Right cardiac atrium (tissue), 5 donors: ENCODE measurements around the gene SMOC1. TPM values are rescaled to one million over a fixed set of nuclear protein-coding genes. Genes with fewer than 3 reads are reported as not detected.
A peak's percentile ranks its signal among the peaks of the same experiment; 100 is the strongest.

Source experiments
- ATAC-seq, 2 donors: fragments of 200-7000 bp; cut with Tn5 transposase; one replicate each; pipeline versions ENCODE4 v1.8.0 to v1.9.1; 2020; ENCODE audit warnings: moderate library complexity in 2 of 2, mild to moderate bottlenecking in 1 of 2
- DNase-seq, 3 donors: peaks; one replicate each; pipeline ENCODE4 v3.0.0-alpha.2; 2020
- H3K27ac ChIP-seq: one replicate; pipeline ENCODE4 v1.5.1; 2013; ENCODE audit warnings: mild to moderate bottlenecking, low read length, control low read depth, moderate library complexity
- H3K27me3 ChIP-seq: one replicate; pipeline ENCODE4 v1.6.1; 2013; ENCODE audit not compliant: control insufficient read depth, insufficient read depth
- H3K4me1 ChIP-seq: one replicate; pipeline ENCODE4 v1.6.1; 2013; ENCODE audit warnings: low read length; ENCODE audit not compliant: control insufficient read depth, insufficient read depth
- H3K4me3 ChIP-seq: one replicate; pipeline ENCODE4 v1.5.1; 2013; ENCODE audit warnings: low read length, control low read depth
- H3K9me3 ChIP-seq: one replicate; pipeline ENCODE4 v1.6.1; 2013; ENCODE audit warnings: low read length; ENCODE audit not compliant: control insufficient read depth
- WGBS: extraction: QIAGEN DNeasy Blood & Tissue Kit; methylation state at CpG from one replicate; pipeline ENCODE4 v1.1.7; 2013; 5-methylcytosine and 5-hydroxymethylcytosine counted together
- intact Hi-C, 4 donors: fragments of 100-400 bp; cut with DNase I; formaldehyde crosslinking; loops; one replicate each; pipeline versions ENCODE4 v1.11.0 to v1.14.0; 2022 to 2023
- polyA plus RNA-seq: library from polyadenylated mRNA; stranded (reverse); fragments of 200-250 nt; gene quantifications from one replicate; pipeline ENCODE4 v1.2.3, GENCODE V29; 2013
- total RNA-seq, 4 donors: library from RNA; stranded (reverse); fragmentation: NEBNext Ultra II Directional; extraction: Animal tissue kit (Norgen Biotek cat#: 25700); gene quantifications; one replicate each; pipeline ENCODE4 v1.2.1, GENCODE V29; 2021
- donor health status: healthy with polysubstance abuse.
- donor health status: DM: no; HTN: yes; CAD: no.
- donor health status: DM: no; HTN: no; CAD: no.
- donor health status: DM: no; HTN: yes; CAD: no; lungs with severe emphysema.
- donor health status: DM: yes; HTN: yes; CAD: no.

The SMOC1 gene
- total and polyA plus RNA-seq, 5 donors: 13.4 to 37.0 (median 23.2) TPM

DNA sequence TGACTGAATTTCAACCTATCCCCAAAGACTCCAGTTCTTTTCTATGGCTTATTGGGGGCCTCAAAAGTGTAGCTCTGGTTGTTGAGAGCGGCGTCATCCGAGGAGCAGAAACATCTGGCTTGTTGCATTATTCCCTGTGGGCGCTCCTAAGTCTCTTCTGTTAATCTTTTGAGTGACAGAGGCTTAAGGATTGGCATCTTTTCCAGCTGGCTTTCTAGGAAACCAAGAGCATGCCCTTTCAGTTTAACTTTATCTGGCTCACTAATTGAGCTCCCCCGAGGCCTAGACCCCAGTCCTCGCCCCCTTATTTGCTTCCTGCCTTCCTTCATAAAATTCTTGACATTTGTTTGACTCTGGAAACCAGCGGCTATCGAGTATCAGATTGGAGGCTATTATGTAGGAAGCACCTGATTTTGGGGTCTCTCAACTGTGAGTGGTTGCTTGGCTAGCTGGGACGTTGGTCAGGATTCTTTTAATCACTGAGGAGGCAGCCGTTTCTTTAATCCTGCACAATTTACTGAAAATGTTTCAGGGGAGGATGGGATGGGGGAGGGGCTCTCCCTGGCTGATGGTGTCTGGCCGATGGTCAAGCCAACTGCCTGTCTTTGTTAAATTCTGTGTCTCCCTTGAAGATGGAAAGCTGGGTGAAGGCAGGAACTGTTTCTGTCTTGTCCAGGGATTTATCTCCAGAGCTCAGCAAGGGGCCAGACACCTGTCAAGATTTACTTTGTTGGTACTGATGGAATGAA, 3.1 kb downstream of the SMOC1 start:
- Histone ChIP-seq H3K27ac (no peak overlapping the region), H3K9me3 (no peaks in the 10 kb centered on the region), H3K4me1 (no peaks in the 10 kb centered on the region), H3K4me3 (no peak overlapping the region), H3K27me3 (peaks cover 3% of the 10 kb centered on the region)
- intact Hi-C loops: no loop called here
- WGBS: 30% methylated on average over 11 of the region's 11 CpGs
- ATAC-seq: no peak
- DNase-seq: no peak

DNA sequence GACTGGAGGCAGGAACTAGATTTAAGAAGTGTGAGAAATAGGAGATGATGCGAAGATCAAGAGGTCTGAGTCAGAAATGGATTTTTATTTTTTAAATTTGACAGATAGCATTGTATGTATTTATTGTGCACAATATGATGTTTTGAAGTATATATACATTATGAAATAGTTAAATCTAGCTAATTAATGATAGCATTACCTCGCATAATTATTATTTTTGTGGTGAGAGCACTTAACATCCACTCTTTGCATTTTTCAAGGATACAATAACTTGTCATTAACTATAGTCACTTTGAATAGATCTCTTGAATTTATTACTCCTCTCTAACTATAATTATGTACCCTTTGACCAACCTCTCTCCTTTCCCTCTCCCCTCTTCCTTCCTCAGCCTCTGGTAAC, 3.7 kb downstream of the SMOC1 start:
- no peaks in the 10 kb centered on the region for H3K9me3 ChIP-seq
- H3K27me3 ChIP-seq: peaks cover 3% of the 10 kb centered on the region
- no peak overlapping the region for H3K4me3 ChIP-seq
- H3K4me1 ChIP-seq: no peaks in the 10 kb centered on the region
- 88% methylated on average over 2 of the region's 2 CpGs for WGBS
- intact Hi-C loops: no loop called here
- no peak for ATAC-seq
- no peak overlapping the region for H3K27ac ChIP-seq
- no peak for DNase-seq

DNA sequence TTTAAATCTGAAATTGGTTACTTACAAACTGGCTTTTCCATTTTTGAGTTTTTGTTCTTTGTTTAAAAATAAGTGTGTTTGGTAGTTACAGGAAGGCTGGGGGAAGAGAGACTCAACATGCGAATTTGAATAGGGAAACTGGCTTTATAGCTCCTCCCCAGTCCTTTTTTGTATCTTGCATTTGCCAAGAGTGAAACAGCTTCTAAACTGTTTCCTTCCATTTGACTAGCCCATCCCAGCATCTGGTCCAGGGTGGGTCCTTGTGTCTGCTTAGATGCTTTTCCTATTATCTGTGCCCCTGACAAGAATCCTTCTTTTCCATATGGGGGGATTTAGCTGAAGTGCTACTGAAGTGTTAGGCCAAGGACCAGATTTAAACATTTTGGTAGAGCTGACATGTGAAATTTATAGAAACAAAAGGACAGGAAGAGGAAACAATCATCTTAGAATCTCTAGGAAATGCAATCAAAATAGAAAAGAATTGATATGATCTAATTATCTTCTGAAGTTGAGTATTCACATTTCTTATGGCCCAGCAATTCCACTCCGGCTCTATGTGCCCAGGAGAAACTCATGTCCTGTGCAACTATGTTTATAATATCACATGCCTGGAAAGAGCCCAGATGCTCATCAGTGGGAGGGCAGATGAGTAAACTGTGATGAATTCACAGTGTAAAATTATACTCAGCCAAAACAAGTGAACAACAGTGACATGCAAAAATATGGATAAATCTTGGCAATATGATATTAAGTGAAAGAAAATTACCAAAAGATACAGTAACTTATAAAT, 7.4 kb downstream of the SMOC1 start:
- Histone ChIP-seq H3K4me3 (no peak overlapping the region), H3K27me3 (peaks cover 3% of the 10 kb centered on the region), H3K4me1 (no peaks in the 10 kb centered on the region), H3K27ac (no peak overlapping the region), H3K9me3 (peaks cover 2% of the 10 kb centered on the region)
- ATAC-seq (no peak), DNase-seq (no peak)
- intact Hi-C loops: no loop called here
- WGBS: 71% methylated on average over 2 of the region's 2 CpGs

DNA sequence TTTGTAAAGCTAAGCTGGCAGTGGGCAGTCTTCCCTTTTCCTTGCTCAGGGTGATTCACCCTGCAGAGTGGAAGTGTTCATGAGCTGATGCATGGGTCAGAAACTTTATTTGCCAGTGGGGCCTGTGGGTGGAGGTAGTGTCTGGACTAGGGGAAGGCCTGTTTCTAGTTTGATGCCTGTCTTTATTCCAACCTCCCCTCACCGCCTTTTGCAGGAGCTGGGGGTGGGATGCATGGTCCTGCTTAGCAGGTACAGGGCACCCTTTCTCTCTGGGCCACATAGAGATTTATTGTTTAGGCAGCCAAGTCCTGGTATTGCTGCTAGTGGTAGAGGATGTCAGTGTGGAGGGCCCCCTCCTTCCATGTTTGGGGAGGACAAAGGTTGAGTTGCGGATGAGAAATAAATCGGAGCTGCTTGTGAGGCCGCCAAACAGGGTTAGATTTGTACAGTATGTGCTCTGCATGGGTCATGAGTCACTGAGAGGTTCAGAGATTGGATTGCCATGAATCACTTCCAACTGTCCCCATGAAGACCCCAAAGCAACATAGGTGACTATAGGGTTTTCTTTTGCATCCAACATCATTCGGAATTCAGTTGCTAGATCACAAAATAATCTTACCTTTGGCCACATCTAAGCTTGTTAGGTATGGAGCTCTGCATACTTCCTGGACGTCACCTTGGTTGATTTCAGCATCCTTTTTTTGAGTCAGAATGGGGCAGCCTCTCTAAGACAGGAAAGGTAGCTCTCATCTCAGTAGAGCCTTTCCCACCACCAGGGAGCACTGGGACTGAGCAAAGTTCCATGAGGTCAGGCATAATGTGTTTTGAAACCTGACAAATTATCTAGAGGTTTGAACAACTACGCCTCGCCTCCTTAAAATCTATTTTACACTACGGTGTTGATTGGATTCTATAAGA, 8.8 kb downstream of the SMOC1 start:
- Histone ChIP-seq H3K4me1 (no peaks in the 10 kb centered on the region), H3K27me3 (no peaks in the 10 kb centered on the region), H3K4me3 (no peak overlapping the region), H3K9me3 (peaks cover 2% of the 10 kb centered on the region), H3K27ac (no peak overlapping the region)
- no peak for ATAC-seq
- 70% methylated on average over 9 of the region's 9 CpGs for WGBS
- intact Hi-C loops: no loop called here
- no peak for DNase-seq

DNA sequence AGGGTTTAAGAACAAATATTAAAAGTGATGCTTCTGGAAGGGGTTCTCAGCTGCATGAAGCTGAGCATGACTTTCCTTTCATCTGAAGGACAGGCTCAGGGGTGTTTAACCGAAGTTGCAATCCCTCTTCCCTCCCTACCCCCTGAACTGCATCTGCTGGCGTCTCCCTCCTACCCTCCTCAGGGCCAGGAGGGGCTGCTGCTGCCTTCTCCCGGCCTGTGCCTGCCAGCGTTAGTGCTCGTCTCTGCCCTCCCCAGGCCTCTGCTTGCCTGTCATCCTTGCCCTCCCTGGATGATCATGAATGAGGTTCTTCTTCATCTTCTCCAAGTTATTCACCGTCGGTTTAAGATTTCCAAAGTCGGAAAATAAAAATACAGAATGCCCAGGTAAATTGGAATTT, 12.2 kb downstream of the SMOC1 start:
- Histone ChIP-seq H3K27me3 (no peaks in the 10 kb centered on the region), H3K9me3 (peaks cover 7% of the 10 kb centered on the region), H3K4me1 (no peaks in the 10 kb centered on the region), H3K4me3 (no peak overlapping the region), H3K27ac (no peak overlapping the region)
- intact Hi-C loops: no loop called here
- WGBS: 50% methylated on average over 8 of the region's 8 CpGs
- ATAC-seq (no peak), DNase-seq (no peak)

DNA sequence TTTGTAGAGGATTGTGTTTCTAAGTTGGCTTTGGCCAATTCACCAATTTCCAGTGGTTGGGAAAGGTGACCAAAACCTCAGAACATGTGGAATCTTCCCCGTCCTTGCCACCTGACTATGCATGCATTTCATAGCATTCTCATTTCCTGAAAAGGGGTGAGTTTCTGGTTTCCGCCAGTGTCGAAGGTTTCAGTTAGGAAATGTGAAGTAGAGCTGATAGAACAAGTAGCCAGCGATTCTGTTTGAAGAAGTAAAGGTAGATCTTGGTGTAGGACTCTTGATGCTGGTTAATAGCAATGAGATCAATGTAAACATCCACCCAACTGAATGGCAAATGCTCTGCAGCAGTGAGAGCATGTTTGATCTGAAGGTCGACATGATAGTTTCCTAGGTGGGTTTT, 15.9 kb downstream of the SMOC1 start:
- H3K27me3 ChIP-seq: no peaks in the 10 kb centered on the region
- H3K9me3 ChIP-seq: peaks cover 11% of the 10 kb centered on the region
- 76% methylated on average over 5 of the region's 5 CpGs for WGBS
- ATAC-seq: no peak
- no peaks in the 10 kb centered on the region for H3K4me1 ChIP-seq
- H3K4me3 ChIP-seq: no peak overlapping the region
- no peak for DNase-seq
- no peak overlapping the region for H3K27ac ChIP-seq
- intact Hi-C loops: no loop called here

DNA sequence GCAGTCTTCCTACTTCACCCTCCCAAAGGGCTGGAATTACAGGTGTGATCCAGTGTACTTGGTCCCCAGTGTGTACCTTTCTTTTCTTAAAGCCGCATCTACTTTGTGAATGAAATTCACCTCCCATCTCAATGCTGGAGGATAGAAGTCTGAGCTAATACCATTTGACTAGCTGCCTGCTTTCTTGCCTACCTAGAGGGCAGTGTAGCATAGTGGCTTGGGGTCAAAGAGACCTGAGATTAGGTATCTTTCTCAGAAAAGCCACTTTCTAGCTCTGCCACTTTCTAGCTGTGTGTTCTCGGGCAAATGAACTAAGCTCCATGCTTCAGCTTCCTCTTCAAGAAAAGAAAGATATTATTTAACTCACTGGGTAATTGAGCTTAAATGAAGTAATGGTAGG, 16.9 kb downstream of the SMOC1 start:
- intact Hi-C loops: no loop called here
- no peak for ATAC-seq
- Histone ChIP-seq H3K27ac (no peak overlapping the region), H3K27me3 (no peaks in the 10 kb centered on the region), H3K4me1 (no peaks in the 10 kb centered on the region), H3K9me3 (peaks cover 11% of the 10 kb centered on the region), H3K4me3 (no peak overlapping the region)
- no peak for DNase-seq
- WGBS: 92% methylated on average over 2 of the region's 2 CpGs

DNA sequence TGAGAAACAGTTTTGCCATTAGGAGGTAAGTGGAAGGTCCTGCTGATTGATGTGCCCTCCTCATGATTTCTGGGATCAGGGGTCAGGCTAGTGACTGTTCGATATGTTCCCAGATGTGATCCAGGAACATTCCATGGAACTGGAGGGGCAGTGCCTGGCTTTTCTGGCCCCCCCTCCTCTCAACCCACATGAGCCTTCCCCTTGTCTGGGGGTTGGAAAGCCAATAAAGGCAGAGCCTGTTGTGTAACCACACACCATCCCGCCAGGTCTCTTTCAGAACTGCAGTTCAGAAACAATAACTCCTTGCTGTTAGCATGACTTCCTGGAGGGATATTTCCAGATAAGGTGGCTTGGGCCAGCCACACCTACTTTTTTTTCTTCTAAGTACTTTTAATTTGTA, 17.8 kb downstream of the SMOC1 start:
- Histone ChIP-seq H3K9me3 (peaks cover 9% of the 10 kb centered on the region), H3K4me1 (no peaks in the 10 kb centered on the region), H3K4me3 (no peak overlapping the region), H3K27me3 (no peaks in the 10 kb centered on the region), H3K27ac (no peak overlapping the region)
- no peak for DNase-seq
- intact Hi-C loops: no loop called here
- 86% methylated on average over 2 of the region's 2 CpGs for WGBS
- ATAC-seq: no peak

DNA sequence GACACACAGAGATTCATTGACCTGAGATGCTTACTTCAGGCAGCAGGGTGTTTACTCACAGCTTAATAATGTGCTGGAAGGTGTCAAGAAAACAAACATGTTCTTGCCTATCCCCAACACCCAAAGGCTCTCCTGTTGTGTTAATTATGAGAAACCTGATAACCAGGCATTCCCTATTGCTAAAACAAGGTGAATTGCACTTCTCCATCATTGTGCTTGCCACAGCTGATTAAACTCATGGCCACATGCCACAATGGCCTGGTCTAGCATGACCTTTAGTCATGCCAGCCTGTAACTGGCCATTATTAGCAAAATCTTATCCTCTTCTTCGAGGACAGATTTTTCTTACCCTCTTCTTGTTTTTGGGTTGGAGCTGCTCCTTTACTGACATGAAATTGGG, 21.4 kb downstream of the SMOC1 start:
- H3K27ac ChIP-seq: no peak overlapping the region
- intact Hi-C loops: no loop called here
- 70% methylated on average over 1 of the region's 1 CpG for WGBS
- no peaks in the 10 kb centered on the region for H3K27me3 ChIP-seq
- no peak overlapping the region for H3K4me3 ChIP-seq
- peaks cover 7% of the 10 kb centered on the region for H3K9me3 ChIP-seq
- no peaks in the 10 kb centered on the region for H3K4me1 ChIP-seq
- no peak for DNase-seq
- no peak for ATAC-seq

DNA sequence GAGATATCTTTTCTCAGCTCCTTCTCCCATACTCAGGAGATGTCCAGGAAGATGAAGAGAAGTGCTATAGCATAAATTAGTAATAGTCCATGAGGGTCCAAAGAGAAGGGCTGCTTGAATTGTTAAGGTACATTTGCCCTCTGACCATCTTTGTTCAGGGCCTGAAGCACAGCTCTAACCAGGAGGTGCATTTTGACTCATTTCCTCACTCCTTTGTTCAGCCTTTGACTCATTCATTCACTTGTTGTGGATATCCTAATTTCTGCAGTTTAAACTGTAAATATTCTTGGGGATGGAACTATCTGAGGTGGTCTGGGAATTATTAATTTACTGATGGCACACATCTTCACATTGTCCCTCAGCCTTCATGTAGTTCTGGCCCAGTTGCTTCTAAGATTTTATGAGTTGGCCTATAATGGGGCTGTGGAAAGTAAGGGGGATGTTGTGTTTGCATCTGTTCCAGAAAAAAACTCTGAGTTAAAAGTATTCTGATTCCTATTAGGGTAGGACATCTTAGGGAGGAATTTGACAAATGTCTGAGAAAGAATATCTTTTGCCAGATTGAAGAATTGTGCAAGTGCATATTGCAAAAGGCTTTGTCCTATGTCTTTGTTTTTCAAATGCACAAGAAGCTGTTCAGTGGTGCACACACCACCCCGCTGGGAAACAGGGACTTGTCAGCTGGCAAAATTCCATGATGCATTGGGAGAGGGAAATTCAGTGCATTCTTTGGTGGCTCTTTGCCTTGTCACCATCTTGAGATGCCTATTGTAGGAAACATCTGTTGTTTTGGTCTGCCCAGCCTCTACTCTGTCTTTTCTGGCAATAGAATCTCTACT, 22.1 kb downstream of the SMOC1 start:
- H3K9me3 ChIP-seq: peaks cover 4% of the 10 kb centered on the region
- H3K27me3 ChIP-seq: no peaks in the 10 kb centered on the region
- no peak overlapping the region for H3K27ac ChIP-seq
- intact Hi-C loops: no loop called here
- WGBS: 39% methylated on average over 1 of the region's 1 CpG
- DNase-seq: peak in 2 of 3 donors; percentile 27 to 51
- H3K4me1 ChIP-seq: no peaks in the 10 kb centered on the region
- peak; percentile 34 to 65 for ATAC-seq
- H3K4me3 ChIP-seq: no peak overlapping the region
